ENCODE data around the gene UBAC2. TPM values are rescaled to one million over a fixed set of nuclear protein-coding genes. Genes with fewer than 3 reads are reported as not detected.

UBAC2 gene
- total and polyA plus RNA-seq, 2 donors (not counting 3 experiments of a cell fraction or from before 2014, with no cell fraction given) = 45.7 to 54.4 TPM

DNA sequence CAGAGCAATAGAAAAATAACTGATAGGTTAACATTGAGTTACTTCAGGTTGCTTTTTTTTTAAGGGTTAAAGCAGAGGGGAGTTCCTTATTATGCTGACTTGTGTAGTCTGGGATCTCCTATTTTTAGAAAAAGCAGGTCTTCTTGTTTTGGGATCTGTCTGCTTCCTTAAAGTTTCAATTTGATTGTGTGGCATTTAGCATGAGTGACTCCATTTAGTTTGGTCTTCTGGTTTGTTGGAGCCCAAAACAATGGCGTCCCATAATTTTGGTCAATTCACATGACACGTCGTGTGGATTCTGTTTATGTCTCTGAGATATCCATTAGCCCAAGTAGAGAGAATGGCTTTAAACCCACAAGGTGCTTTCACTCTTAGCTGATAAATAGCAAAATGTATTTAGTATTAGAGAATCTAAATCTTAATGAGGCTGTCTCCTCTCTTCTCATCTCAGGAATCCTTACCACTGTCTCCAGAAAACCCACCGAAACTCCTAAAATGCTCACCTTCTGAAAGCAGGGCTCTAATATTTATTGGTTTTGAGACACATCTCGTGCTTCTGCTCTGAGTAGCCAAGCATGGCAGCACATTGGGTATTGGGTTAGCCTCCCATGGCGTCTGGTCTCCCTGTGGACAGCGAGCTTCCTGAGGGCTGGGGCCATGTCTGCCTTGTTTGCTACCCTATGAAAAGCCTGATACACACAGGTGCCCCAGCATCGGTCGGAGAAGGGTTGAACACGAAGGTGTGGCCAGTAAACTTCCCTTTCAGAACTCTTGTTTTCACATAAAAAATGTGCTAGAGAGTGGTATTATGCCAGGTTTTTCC is 173.7 kb downstream of the UBAC2 start:
- Histone ChIP-seq H3K9me3 (replicated peaks; ENCODE audit: control insufficient read depth, insufficient read depth, low read length) (no peaks in the 10 kb centered on the region), H3K27ac (ENCODE audit: insufficient read depth, low read depth, low read length) (no peak overlapping the region), H3K4me3 (replicated peaks in 1 of 3; ENCODE audit: insufficient read depth in 1 of 3, low read depth in 1 of 3, low read length in 3 of 3) (no peak overlapping the region), H3K4me2 (ENCODE audit: insufficient read depth, low read length) (no peak overlapping the region), H2AFZ (ENCODE audit: low read depth, low read length) (no peak overlapping the region), H3K36me3 (ENCODE audit: control insufficient read depth in 2 of 2, extremely low read depth in 1 of 2, insufficient read depth in 2 of 2, low read length in 2 of 2) (peaks cover 2 to 3% of the 10 kb centered on the region in 2 experiments), H3K9ac (replicated peaks; ENCODE audit: extremely low read depth, insufficient read depth, low read length) (no peak overlapping the region), H3K9me1 (replicated peaks; ENCODE audit: control insufficient read depth, extremely low read depth, insufficient read depth, low read length) (no peaks in the 10 kb centered on the region), H3K27me3 (ENCODE audit: control insufficient read depth in 2 of 2, insufficient read depth in 2 of 2, low read length in 2 of 2) (no peaks in the 10 kb centered on the region), H3K4me1 (ENCODE audit: control insufficient read depth, extremely low read depth, insufficient read depth, low read length) (no peaks in the 10 kb centered on the region), H3K79me2 (ENCODE audit: control insufficient read depth, insufficient read depth, low read length) (no peaks in the 10 kb centered on the region), H4K20me1 (replicated peaks; ENCODE audit: control insufficient read depth, extremely low read depth, insufficient read depth, low read length) (no peaks in the 10 kb centered on the region)
- TF ChIP-seq MYC (IDR thresholded peaks at IDR 0.05; ENCODE audit: low read depth, low read length) (no peak), POLR2A (IDR thresholded peaks at IDR 0.05; ENCODE audit: low read depth, low read length) (no peak), GATA2 (IDR thresholded peaks at IDR 0.05; ENCODE audit: insufficient read depth, insufficient read length, low read depth, low read length) (no peak), JUN (IDR thresholded peaks at IDR 0.05; ENCODE audit: borderline replicate concordance, insufficient read depth, insufficient read length, low read depth) (no peak), FOS (IDR thresholded peaks at IDR 0.05; ENCODE audit: borderline replicate concordance, insufficient read depth, low read length) (no peak), EZH2 (IDR thresholded peaks at IDR 0.05; ENCODE audit: borderline replicate concordance, low read depth, low read length, severe bottlenecking) (no peak), POLR2AphosphoS5 (IDR thresholded peaks at IDR 0.05; ENCODE audit: insufficient read depth, low read depth, low read length) (no peak)
- TF ChIP-seq, protein P1, sequence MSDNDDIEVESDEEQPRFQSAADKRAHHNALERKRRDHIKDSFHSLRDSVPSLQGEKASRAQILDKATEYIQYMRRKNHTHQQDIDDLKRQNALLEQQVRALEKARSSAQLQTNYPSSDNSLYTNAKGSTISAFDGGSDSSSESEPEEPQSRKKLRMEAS (IDR thresholded peaks at IDR 0.05; ENCODE audit: insufficient read depth, insufficient read length) = no peak
- TF ChIP-seq, protein P2, sequence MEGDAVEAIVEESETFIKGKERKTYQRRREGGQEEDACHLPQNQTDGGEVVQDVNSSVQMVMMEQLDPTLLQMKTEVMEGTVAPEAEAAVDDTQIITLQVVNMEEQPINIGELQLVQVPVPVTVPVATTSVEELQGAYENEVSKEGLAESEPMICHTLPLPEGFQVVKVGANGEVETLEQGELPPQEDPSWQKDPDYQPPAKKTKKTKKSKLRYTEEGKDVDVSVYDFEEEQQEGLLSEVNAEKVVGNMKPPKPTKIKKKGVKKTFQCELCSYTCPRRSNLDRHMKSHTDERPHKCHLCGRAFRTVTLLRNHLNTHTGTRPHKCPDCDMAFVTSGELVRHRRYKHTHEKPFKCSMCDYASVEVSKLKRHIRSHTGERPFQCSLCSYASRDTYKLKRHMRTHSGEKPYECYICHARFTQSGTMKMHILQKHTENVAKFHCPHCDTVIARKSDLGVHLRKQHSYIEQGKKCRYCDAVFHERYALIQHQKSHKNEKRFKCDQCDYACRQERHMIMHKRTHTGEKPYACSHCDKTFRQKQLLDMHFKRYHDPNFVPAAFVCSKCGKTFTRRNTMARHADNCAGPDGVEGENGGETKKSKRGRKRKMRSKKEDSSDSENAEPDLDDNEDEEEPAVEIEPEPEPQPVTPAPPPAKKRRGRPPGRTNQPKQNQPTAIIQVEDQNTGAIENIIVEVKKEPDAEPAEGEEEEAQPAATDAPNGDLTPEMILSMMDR (IDR thresholded peaks at IDR 0.05; ENCODE audit: extremely low read depth in 1 of 2, insufficient read depth in 1 of 2, low read depth in 1 of 2, low read length in 2 of 2) = no peak
- dilution Hi-C loops (cut with MboI; ENCODE audit: extremely low pct_ligation_motif_present, low sequenced_read_pairs) (no loop called here), intact Hi-C loops (cut with micrococcal nuclease) (no loop called here)
- FAIRE-seq (peak; percentile 46), DNase-seq (ENCODE audit: low read depth, low spot score) (no peak)
- CTCF ChIA-PET = interaction anchor here (1.2 to 1.9 kb wide), 2 partner anchors 12 to 105 kb away, joined by 3 to 7 read pairs; no protein-coding TSS in a partner anchor
- POLR2A ChIA-PET = no interaction called here
- no TSS peak for BruUV-seq (replicated peaks)
